ENCODE data around the gene UEVLD.

Gene UEVLD

GRCh38 chr11:18498039-18498438, 90.5 kb downstream of the UEVLD start:
- no peak for DNase-seq (ENCODE audit: low read depth)

GRCh38 chr11:18495703-18496102, 92.8 kb downstream of the UEVLD start:
- no peak for DNase-seq (ENCODE audit: low read depth)

DNA sequence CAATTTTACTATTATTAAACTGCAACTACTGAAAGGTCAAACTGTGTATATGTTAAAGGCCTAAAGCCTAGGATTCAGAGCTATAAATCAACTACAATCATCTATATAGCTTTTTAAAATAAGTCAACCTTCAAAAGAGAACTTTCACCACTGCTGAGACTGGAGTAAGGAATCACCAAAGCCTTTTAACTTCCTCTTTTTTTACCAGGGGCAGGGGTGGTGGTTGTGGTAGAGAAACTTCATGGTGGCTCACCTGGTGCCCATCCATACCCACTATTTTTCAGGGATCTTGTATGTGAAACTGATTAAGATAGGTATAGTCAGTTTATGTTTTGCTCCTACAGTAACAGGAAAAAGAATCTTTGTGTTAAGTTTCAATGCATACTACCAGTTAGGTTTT, 93.3 kb downstream of the UEVLD start:
- no peak for DNase-seq (ENCODE audit: low read depth)

DNA sequence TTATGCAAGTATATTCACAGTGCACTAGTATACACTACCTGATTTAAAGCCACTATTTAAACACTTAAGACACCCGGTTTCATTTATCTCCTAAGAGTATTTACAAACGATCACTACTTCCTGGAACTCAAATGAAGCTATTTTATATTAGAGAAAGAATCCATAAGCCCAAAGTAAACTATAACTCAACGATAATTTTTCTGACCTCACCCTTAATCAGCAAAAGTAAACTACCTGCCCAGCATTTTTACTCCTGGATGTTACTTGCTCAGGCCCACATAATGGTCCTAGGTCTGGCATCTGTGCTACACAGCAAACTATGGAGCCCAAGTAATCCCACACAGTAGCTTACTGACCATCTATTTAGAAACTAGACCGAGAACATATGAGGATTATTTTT, 95.2 kb downstream of the UEVLD start:
- no peak for DNase-seq (ENCODE audit: low read depth)

GRCh38 chr11:18492888-18493287, 95.6 kb downstream of the UEVLD start:
- DNase-seq (ENCODE audit: low read depth): no peak

- DNase-seq (ENCODE audit: low read depth): no peak
Observed at GRCh38 chr11:18491924-18492323, 96.6 kb downstream of the UEVLD start.

DNA sequence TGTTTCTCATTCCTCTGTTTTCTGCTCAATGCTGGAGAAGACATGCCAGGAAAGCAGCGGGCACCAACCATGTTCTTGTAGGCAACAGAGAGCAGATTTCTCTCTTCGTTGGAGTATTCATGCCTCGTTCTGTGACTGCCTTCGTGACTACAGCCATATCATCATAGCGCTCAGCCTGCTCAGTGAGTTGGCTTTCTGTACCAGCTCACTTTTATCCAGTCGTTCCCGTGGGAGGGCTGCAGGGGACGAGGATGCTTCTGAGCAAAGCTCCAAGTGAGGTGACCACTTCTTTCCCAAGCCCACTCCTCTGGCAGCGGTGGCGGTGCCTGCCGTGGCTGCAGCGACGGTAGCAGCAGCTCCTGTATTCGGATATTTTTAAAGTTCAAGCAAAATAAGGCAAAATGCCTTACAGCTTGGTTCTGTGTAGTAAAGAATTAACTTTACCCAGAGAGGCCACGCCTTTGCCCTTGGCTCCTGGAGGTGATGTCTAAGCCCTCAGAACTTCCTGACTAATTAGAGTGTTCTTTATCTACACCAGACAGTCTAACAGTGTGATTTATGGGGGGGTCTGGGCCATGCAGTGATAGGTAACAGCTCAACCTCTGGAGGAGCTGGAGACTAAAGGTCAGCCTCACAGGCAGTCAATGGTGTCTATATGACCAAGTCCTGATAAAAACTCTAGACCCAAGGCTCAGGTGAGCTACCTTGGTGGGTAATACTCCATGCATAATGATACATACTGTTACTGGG, 97.6 kb downstream of the UEVLD start:
- DNase-seq (ENCODE audit: low read depth): no peak

DNA sequence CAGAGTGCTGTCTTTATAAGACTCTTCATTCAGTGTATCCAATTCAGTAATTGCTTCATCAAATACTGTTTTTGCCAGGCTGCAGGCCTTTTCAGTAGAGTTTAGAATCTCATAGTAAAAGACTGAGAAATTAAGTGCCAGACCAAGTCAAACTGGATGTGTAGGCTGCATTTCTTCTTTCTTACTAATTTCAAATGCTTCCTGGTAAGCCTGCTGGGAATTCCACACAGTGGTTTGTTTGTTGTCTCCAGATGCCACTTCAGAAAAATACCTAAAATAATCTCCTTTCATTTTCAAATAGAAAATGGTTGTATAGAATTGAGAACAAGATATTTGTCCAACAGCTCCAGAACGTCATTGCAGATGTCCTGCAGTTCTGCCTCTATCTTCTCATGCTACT, 98.2 kb downstream of the UEVLD start:
- DNase-seq (ENCODE audit: low read depth): no peak

- no peak for DNase-seq (ENCODE audit: low read depth)
Observed at GRCh38 chr11:18485913-18486528, 102.5 kb downstream of the UEVLD start.

Measured in stimulated activated CD8-positive, alpha-beta memory T cell treated with anti-CD3 and anti-CD28 coated beads, Interleukin-12 subunit alpha, Interleukin-12 subunit beta, amount 100 ng/mL, for 4 hours (primary cell).